Ovary (tissue), 9 donors: Measurements from ENCODE around the gene GNG12. TPM values are rescaled to one million over a fixed set of nuclear protein-coding genes. Genes with fewer than 3 reads are reported as not detected.
A peak's percentile ranks its signal among the peaks of the same experiment; 100 is the strongest.

ENCODE experiments used
- DNase-seq, 5 donors: peaks; one replicate each; pipeline ENCODE4 v3.0.0-alpha.2; 2019 to 2020
- H3K27ac ChIP-seq, 2 donors: fragments of 200-600 bp; one replicate each; pipeline versions ENCODE4 v1.5.1 to v1.8.0; 2019 to 2022
- H3K27me3 ChIP-seq: fragments of 200-600 bp; one replicate; pipeline ENCODE4 v1.8.0; 2022
- H3K36me3 ChIP-seq: fragments of 200-600 bp; sonication (generic); one replicate; pipeline ENCODE4 v1.5.1; 2019
- H3K4me1 ChIP-seq: one replicate; pipeline ENCODE4 v1.8.1; 2013; ENCODE audit warnings: mild to moderate bottlenecking, moderate library complexity; ENCODE audit not compliant: insufficient read depth
- H3K4me3 ChIP-seq: fragments of 200-600 bp; sonication (generic); one replicate; pipeline ENCODE4 v1.5.1; 2017
- H3K9me3 ChIP-seq, 2 donors: fragments of 200-600 bp in 1 of 2; sonication (generic) in 1 of 2; one replicate each; pipeline versions ENCODE4 v1.5.1 to v1.8.1; 2013 to 2019; ENCODE audit warnings: mild to moderate bottlenecking in 1 of 2, moderate library complexity in 1 of 2
- CTCF ChIP-seq, 3 donors: fragments of 450-650 bp in 2 of 3; fragments of 200-600 bp in 1 of 3; IDR thresholded peaks; one replicate each; pipeline versions ENCODE4 v1.5.1 to v1.8.0; 2016 to 2022; ENCODE audit warnings: antibody characterized with exemption in 3 of 3, mild to moderate bottlenecking in 1 of 3
- EP300 ChIP-seq: sonication (generic); formaldehyde crosslinking; IDR thresholded peaks from one replicate; pipeline ENCODE4 v1.6.1; 2017; ENCODE audit warnings: antibody characterized with exemption
- POLR2A ChIP-seq: fragments of 450-650 bp; IDR thresholded peaks from one replicate; pipeline ENCODE4 v1.6.1; 2017; ENCODE audit warnings: antibody characterized with exemption, mild to moderate bottlenecking, moderate library complexity
- WGBS, 3 donors: extraction: QIAGEN DNeasy Blood & Tissue Kit in 1 of 3; methylation state at CpG; one replicate each; pipeline versions ENCODE4 v1.1.5 to v1.1.7; 2013 to 2017; 5-methylcytosine and 5-hydroxymethylcytosine counted together
- intact Hi-C, 4 donors: fragments of 100-400 bp; cut with DNase I; formaldehyde crosslinking; loops; one replicate each; pipeline versions ENCODE4 v1.11.0 to v1.15.1; 2022 to 2023
- polyA plus RNA-seq, 2 donors: library from polyadenylated mRNA; stranded (reverse); fragments of 200-250 nt in 1 of 2; fragments of 350-450 nt in 1 of 2; fragmentation: Illumina TruSeq in 1 of 2; extraction: RNeasy Lipid Tissue Mini Kit (QIAGEN cat#74804) in 1 of 2; gene quantifications; one replicate each; pipeline ENCODE4 v1.2.3, GENCODE V29; 2013 to 2014
- total RNA-seq, 7 donors: library from RNA; depleted of rRNA in 2 of 7; stranded (reverse); fragments of >200 nt in 2 of 7; fragmentation: NEBNext Ultra II Directional in 3 of 7; extraction: Animal tissue kit (Norgen Biotek cat#: 25700) in 3 of 7; gene quantifications; one replicate each; pipeline versions ENCODE4 v1.1.0 to v1.2.4, GENCODE V29; 2016 to 2023
- donor health status: DM: no; HTN: no; CAD: no; lungs with moderate emphysema.
- donor health status: DM: no; HTN: no; CAD: no.
- donor health status: Bipolar disorder and iron deficiency.
- donor health status: DM: yes; HTN: yes; CAD: no.
- donor health status: DM: no; HTN: no; CAD: no.
- donor health status: DM: yes; HTN: yes; CAD: no.

The GNG12 gene
- total and polyA plus RNA-seq, 9 donors = 41.0 to 121 (median 68.0) TPM

DNA sequence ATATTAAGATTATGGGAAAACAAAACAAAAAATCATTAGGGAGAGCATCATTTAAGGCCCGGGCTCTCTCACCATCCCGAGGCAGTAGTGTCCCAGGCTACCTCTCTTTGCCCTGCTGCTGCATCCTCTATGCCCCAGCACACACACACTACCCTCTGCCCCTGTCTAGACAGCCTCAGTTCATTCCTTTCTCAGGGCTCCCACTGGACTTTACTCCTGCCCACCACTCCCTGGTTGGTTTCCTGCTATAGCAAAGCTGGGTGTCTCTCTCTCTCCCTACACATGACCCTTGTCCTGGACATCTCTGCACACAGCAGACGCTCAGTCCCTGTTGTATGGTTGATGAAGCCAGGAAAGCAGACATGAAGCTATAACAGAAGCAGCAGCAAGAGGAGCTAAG is 30.7 kb downstream of the GNG12 start:
- WGBS, 3 donors = 73 to 84% (median 80%) methylated on average over 3 of the region's 3 CpGs
- Histone ChIP-seq H3K4me1 (peaks cover 15% of the 10 kb centered on the region), H3K36me3 (no peaks in the 10 kb centered on the region), H3K27me3 (no peaks in the 10 kb centered on the region), H3K27ac (no peak overlapping the region), H3K4me3 (no peak overlapping the region), H3K9me3 (no peaks in the 10 kb centered on the region)
- TF ChIP-seq POLR2A (no peak), CTCF (IDR thresholded peaks at IDR 0.05) (no peak), EP300 (no peak)
- intact Hi-C loops = no loop called here
- no peak for DNase-seq

- Histone ChIP-seq H3K9me3 (no peaks in the 10 kb centered on the region), H3K4me1 (peaks cover 15% of the 10 kb centered on the region), H3K27ac (no peak overlapping the region), H3K27me3 (no peaks in the 10 kb centered on the region), H3K4me3 (no peak overlapping the region), H3K36me3 (no peaks in the 10 kb centered on the region)
- no peak for DNase-seq
- intact Hi-C loops = no loop called here
- no peak for TF ChIP-seq POLR2A
- TF ChIP-seq EP300 = no peak
- no peak for TF ChIP-seq CTCF (IDR thresholded peaks at IDR 0.05)
These were observed 31.4 kb downstream of the GNG12 start for GRCh38 chr1:67801903-67802302.

DNA sequence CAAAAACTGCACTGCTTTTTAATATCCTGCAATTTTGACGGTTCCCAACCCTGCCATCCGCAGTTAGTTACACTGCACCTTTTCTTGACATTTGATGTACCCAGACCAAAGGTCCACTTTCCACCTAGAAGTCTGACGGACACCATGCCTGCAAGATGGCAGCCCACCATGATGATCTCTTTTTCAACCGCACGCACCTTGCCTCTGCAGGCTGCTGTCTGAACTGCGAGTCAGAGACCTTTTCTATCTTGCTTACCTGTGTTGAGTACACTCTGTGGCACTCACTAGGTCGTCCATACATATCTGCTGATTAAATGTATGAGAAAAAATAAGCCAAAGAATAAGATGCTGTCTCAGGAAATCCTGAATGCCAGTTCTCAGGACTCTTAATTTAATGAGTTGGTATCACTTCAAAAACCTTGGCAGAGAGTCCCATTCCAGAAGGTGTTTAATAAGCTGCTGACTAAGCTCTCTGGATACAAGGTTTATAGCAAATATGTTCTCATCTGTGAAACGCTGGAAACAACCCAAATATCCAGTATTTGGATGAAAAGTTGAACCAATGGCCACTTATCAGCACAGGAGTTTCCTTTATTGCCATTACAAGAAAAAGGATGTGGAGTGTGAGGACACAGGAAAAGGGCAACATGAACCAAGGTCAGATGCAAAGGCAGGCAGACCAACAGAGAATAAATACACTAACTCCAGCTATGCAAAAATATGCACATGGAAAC is 37.9 kb downstream of the GNG12 start:
- Histone ChIP-seq H3K27me3 (no peaks in the 10 kb centered on the region), H3K27ac (no peak overlapping the region), H3K36me3 (no peaks in the 10 kb centered on the region), H3K4me1 (peaks cover 21% of the 10 kb centered on the region), H3K4me3 (no peak overlapping the region), H3K9me3 (no peaks in the 10 kb centered on the region)
- no peak for TF ChIP-seq EP300
- no peak for TF ChIP-seq CTCF (IDR thresholded peaks at IDR 0.05)
- no peak for TF ChIP-seq POLR2A
- whole genome bisulfite sequencing, 3 donors = 71 to 87% (median 80%) methylated on average over 8 of the region's 8 CpGs
- intact Hi-C loops = no loop called here
- no peak for DNase-seq

DNA sequence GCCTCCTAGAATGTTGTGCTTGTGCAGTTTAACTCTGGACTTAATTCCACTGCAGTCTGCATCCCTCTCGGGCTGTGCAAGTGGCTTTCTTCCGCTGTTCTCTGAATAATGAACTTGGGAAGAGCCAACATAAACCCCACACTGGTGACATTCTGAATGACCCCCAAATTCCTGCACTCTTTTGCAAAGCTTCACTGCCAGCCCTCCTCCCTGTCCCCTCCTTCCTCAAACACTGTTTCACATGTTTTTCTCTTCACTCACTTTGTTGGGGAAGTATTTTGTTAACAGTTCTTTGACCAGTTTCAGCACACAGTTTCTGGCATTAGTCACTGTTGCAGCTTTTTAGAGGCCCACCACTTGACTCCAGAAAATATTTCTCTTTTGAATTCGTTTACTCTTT is 39.7 kb downstream of the GNG12 start:
- Histone ChIP-seq H3K4me1 (peaks cover 23% of the 10 kb centered on the region), H3K36me3 (no peaks in the 10 kb centered on the region), H3K27ac (peak overlapping the region in 1 of 2 donors; percentile 38), H3K27me3 (no peaks in the 10 kb centered on the region), H3K4me3 (no peak overlapping the region), H3K9me3 (no peaks in the 10 kb centered on the region)
- WGBS, 3 donors = 20 to 28% (median 20%) methylated on average over 3 of the region's 3 CpGs
- DNase-seq = no peak
- TF ChIP-seq POLR2A = no peak
- TF ChIP-seq CTCF (IDR thresholded peaks at IDR 0.05) = no peak
- TF ChIP-seq EP300 = no peak
- intact Hi-C loops = no loop called here
